K562 (cell line): ENCODE data around the gene TAF15. TPM values are rescaled to one million over a fixed set of nuclear protein-coding genes. Genes with fewer than 3 reads are reported as not detected.

Source experiments
- ATAC-seq: fragments of 200-7000 bp; cut with Tn5 transposase; 3 replicates; pipeline ENCODE4 v1.9.1; 2020; ENCODE audit warnings: moderate library complexity
- BruUV-seq: library from RNA; stranded (reverse); fragments of 400-500 nt; replicated peaks from 2 replicates; lab custom pipeline; 2021; lab: Mats Ljungman, UMichigan
- CTCF ChIA-PET: fragments of 300-600 bp; formaldehyde crosslinking; extraction: SDS; loops from one replicate; lab custom pipeline; 2021; ENCODE audit warnings: low intra/inter-chr PET ratio; lab: Yijun Ruan, JAX
- POLR2A ChIA-PET: fragments of 300-600, 350-650 bp; sonication (Branson Sonifier 250); formaldehyde crosslinking; extraction: SDS; loops from one replicate; lab custom pipeline; 2021; ENCODE audit warnings: antibody characterized with exemption, inconsistent platforms; lab: Yijun Ruan, JAX
- DNase-seq, 4 experiments: peaks; one replicate each; pipeline versions ENCODE4 v3.0.0 to v3.0.0-alpha.2; 2011 to 2018; ENCODE audit warnings: low spot score in 3 of 4, mixed read lengths in 3 of 4; ENCODE audit errors: extremely low read depth in 1 of 4
- FAIRE-seq: peaks from 2 replicates; lab custom pipeline; 2011; peaks lifted over from hg19 to GRCh38; lab: Jason Lieb, UNC
- H2AFZ ChIP-seq: 2 replicates; pipeline ENCODE4 v1.6.0; 2011; ENCODE audit warnings: low read depth, low read length, control low read depth, inconsistent platforms
- H3K27ac ChIP-seq: fragments of 200-600 bp; 3 replicates; pipeline ENCODE4 v1.8.0; 2011; ENCODE audit warnings: low read depth, mild to moderate bottlenecking, control low read depth, inconsistent platforms, low read length, moderate library complexity, mixed read lengths; ENCODE audit errors: extremely low read depth
- H3K27me3 ChIP-seq, 2 experiments: fragments of 300-600 bp in 1 of 2; 2 replicates in 1 of 2; 3 replicates in 1 of 2; pipeline versions ENCODE4 v1.6.0 to v1.8.0; 2011; ENCODE audit warnings: inconsistent platforms in 2 of 2, low read length in 2 of 2, mild to moderate bottlenecking in 1 of 2, mixed read lengths in 1 of 2, moderate library complexity in 1 of 2; ENCODE audit not compliant: control insufficient read depth in 2 of 2, insufficient read depth in 2 of 2
- H3K36me3 ChIP-seq: fragments of 300-600 bp; 3 replicates; pipeline ENCODE4 v1.8.0; 2011; ENCODE audit warnings: mild to moderate bottlenecking, low read length, inconsistent platforms; ENCODE audit not compliant: control insufficient read depth, insufficient read depth
- H3K4me1 ChIP-seq, 2 experiments: fragments of 200-600 bp in 1 of 2; replicated peaks in 1 of 2; 2 replicates in 1 of 2; 3 replicates in 1 of 2; pipeline versions ENCODE4 v1.5.1 to v1.8.0; 2011; ENCODE audit warnings: inconsistent platforms in 2 of 2, low read length in 2 of 2, mild to moderate bottlenecking in 1 of 2, mixed read lengths in 1 of 2, moderate library complexity in 1 of 2; ENCODE audit not compliant: control insufficient read depth in 2 of 2, insufficient read depth in 2 of 2
- H3K4me2 ChIP-seq: 2 replicates; pipeline ENCODE4 v1.6.1; 2011; ENCODE audit warnings: low read length, control low read depth, inconsistent platforms, mixed read lengths; ENCODE audit not compliant: insufficient read depth
- H3K4me3 ChIP-seq: fragments of 200-600 bp; sonication (generic), shearing (Covaris generic); 2 replicates; pipeline ENCODE4 v1.5.1; 2016; ENCODE audit warnings: control low read depth, inconsistent platforms
- H3K79me2 ChIP-seq: fragments of 200-600 bp; 3 replicates; pipeline ENCODE4 v1.8.0; 2011; ENCODE audit warnings: low read length, inconsistent platforms; ENCODE audit not compliant: control insufficient read depth, insufficient read depth
- H3K9ac ChIP-seq, 2 experiments: 2 replicates each; pipeline versions ENCODE4 v1.6.0 to v1.6.1; 2011; ENCODE audit warnings: low read depth in 2 of 2, low read length in 2 of 2, control low read depth in 1 of 2, inconsistent platforms in 1 of 2, mild to moderate bottlenecking in 1 of 2, mixed read lengths in 1 of 2; ENCODE audit not compliant: insufficient read depth in 1 of 2
- H3K9me1 ChIP-seq: one replicate; pipeline ENCODE4 v1.6.0; 2011; ENCODE audit warnings: inconsistent platforms, mild to moderate bottlenecking, low read length, moderate library complexity; ENCODE audit not compliant: control insufficient read depth, insufficient read depth
- H3K9me3 ChIP-seq: replicated peaks from 2 replicates; pipeline ENCODE4 v1.5.1; 2011; ENCODE audit warnings: low read depth, low read length, inconsistent platforms; ENCODE audit not compliant: control insufficient read depth, insufficient read depth
- H4K20me1 ChIP-seq: replicated peaks from 2 replicates; pipeline ENCODE4 v1.6.1; 2011; ENCODE audit warnings: low read length, inconsistent platforms, mixed read lengths; ENCODE audit not compliant: control insufficient read depth, insufficient read depth
- HNRNPH1 ChIP-seq: fragments of 200-400 bp; formaldehyde crosslinking; optimal IDR thresholded peaks from 2 replicates; pipeline ENCODE3; 2017; ENCODE audit warnings: low read depth, mild to moderate bottlenecking, low read length, moderate library complexity
- L3MBTL2 ChIP-seq: fragments of 450-650 bp; IDR thresholded peaks from 2 replicates; pipeline ENCODE4 v1.6.1; 2016; ENCODE audit warnings: mild to moderate bottlenecking, moderate library complexity
- TEAD2 ChIP-seq: fragments of 450-650 bp; IDR thresholded peaks from 2 replicates; pipeline ENCODE4 v1.6.1; 2016; ENCODE audit warnings: missing genetic modification characterization, control low read depth, missing compliant biosample characterization
- WGBS: fragments of 100-300 bp; shearing (Covaris generic); methylation state at CpG from one replicate; pipeline ENCODE4 v1.1.6; 2016; ENCODE audit warnings: low coverage, mixed read lengths; ENCODE audit not compliant: insufficient coverage; ENCODE audit errors: missing lambda C conversion rate; 5-methylcytosine and 5-hydroxymethylcytosine counted together
- in situ Hi-C: fragments of 300-500 bp; cut with MboI; formaldehyde crosslinking; loops from 4 replicates; pipeline ENCODE4 v1.15.0; 2018; ENCODE audit warnings: inconsistent platforms, mixed read lengths
- intact Hi-C: fragments of 100-400 bp; cut with micrococcal nuclease; formaldehyde crosslinking; loops from 2 replicates; pipeline ENCODE4 v1.14.2; 2022
- polyA plus RNA-seq, 8 experiments: library from polyadenylated mRNA; depleted of rRNA in 4 of 8; stranded (reverse) in 5 of 8; unstranded in 3 of 8; fragments of >200 nt; fragmentation: Nextera tagmentation in 2 of 8; fragmentation: Illumina TruSeq in 1 of 8; extraction: Ambion mirVana in 2 of 8; extraction: Trizol in 1 of 8; gene quantifications; 2 replicates each; pipeline versions ENCODE4 v1.2.1 to v1.2.3, GENCODE V29; 2011 to 2014; ENCODE audit warnings: inconsistent platforms in 1 of 8, missing spikeins in 1 of 8
- total RNA-seq, 7 experiments: library from RNA; depleted of rRNA in 6 of 7; stranded (reverse); fragments of >200 nt in 6 of 7; fragmentation: Illumina TruSeq in 2 of 7; extraction: Trizol in 2 of 7; gene quantifications; 2 replicates each; pipeline versions ENCODE4 v1.2.1 to v1.2.3, GENCODE V29; 2011 to 2021; ENCODE audit warnings: low replicate concordance in 1 of 7
- TF ChIP-seq, protein P1 (sequence below): fragments of 450-650 bp; IDR thresholded peaks from 2 replicates; pipeline ENCODE4 v1.6.1; 2016; ENCODE audit warnings: missing biosample characterization, missing genetic modification characterization
- TF ChIP-seq, protein P2 (sequence below), 2 experiments: fragments of 450-650 bp; IDR thresholded peaks; 2 replicates each; pipeline ENCODE4 v1.6.1; 2018; ENCODE audit warnings: mild to moderate bottlenecking in 2 of 2, low read depth in 1 of 2; ENCODE audit not compliant: partially characterized antibody in 2 of 2

The TAF15 gene
- total and polyA plus RNA-seq, 9 of the 15 experiments (the other 6 are each of a cell fraction or from before 2014, with no cell fraction given), result 4.1 to 272 (median 56.8) TPM

DNA sequence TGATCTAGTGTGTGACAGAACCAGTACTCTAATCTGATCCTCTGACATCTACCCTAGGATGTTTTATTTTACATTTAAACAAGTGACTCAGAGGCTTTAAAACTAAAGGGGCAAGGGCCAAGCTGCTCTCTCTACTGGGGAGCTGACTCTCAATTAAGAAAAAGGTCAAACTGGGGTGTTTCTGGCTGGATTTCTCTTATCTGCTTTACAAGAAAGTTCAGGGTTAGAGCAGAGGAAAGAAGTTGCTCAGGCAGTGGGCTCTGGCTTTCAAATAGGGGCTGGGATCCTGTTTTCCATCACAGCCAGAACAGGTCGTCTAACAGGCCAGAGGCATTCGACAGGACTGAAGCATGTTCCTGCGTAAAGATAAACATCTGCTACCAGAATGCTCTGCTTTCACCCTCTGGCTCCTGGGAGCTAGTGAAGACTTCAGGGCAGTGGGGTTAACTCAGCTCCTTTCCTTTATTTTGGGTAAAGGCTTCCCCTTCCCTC lies 22.3 kb upstream of the TAF15 start:
- Histone ChIP-seq H3K27me3 (peaks cover 21 to 40% of the 10 kb centered on the region in 2 experiments; a peak in 4 of 5 replicates), H3K79me2 (no peaks in the 10 kb centered on the region), H3K9ac (no peak overlapping the region), H4K20me1 (no peaks in the 10 kb centered on the region), H3K9me3 (no peaks in the 10 kb centered on the region), H3K4me1 (no peaks in the 10 kb centered on the region; a peak in 1 of 5 replicates), H3K27ac (no peak overlapping the region)
- WGBS, result 0% methylated on average over 3 of the region's 3 CpGs
- BruUV-seq, result no TSS peak
- in situ Hi-C loops, result no loop called here
- POLR2A ChIA-PET, result interaction anchor here (0.7 to 2.4 kb wide), 2 partner anchors 22 to 29 kb away, joined by 3 to 7 read pairs; partner anchors contain the start of gene TAF15
- peak; percentile 70 for ATAC-seq
- TF ChIP-seq, protein P1, sequence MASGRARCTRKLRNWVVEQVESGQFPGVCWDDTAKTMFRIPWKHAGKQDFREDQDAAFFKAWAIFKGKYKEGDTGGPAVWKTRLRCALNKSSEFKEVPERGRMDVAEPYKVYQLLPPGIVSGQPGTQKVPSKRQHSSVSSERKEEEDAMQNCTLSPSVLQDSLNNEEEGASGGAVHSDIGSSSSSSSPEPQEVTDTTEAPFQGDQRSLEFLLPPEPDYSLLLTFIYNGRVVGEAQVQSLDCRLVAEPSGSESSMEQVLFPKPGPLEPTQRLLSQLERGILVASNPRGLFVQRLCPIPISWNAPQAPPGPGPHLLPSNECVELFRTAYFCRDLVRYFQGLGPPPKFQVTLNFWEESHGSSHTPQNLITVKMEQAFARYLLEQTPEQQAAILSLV, result no peak
- TF ChIP-seq, protein P2, sequence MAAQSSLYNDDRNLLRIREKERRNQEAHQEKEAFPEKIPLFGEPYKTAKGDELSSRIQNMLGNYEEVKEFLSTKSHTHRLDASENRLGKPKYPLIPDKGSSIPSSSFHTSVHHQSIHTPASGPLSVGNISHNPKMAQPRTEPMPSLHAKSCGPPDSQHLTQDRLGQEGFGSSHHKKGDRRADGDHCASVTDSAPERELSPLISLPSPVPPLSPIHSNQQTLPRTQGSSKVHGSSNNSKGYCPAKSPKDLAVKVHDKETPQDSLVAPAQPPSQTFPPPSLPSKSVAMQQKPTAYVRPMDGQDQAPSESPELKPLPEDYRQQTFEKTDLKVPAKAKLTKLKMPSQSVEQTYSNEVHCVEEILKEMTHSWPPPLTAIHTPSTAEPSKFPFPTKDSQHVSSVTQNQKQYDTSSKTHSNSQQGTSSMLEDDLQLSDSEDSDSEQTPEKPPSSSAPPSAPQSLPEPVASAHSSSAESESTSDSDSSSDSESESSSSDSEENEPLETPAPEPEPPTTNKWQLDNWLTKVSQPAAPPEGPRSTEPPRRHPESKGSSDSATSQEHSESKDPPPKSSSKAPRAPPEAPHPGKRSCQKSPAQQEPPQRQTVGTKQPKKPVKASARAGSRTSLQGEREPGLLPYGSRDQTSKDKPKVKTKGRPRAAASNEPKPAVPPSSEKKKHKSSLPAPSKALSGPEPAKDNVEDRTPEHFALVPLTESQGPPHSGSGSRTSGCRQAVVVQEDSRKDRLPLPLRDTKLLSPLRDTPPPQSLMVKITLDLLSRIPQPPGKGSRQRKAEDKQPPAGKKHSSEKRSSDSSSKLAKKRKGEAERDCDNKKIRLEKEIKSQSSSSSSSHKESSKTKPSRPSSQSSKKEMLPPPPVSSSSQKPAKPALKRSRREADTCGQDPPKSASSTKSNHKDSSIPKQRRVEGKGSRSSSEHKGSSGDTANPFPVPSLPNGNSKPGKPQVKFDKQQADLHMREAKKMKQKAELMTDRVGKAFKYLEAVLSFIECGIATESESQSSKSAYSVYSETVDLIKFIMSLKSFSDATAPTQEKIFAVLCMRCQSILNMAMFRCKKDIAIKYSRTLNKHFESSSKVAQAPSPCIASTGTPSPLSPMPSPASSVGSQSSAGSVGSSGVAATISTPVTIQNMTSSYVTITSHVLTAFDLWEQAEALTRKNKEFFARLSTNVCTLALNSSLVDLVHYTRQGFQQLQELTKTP (IDR thresholded peaks at IDR 0.05; ENCODE audit: low read depth in 1 of 2, partially characterized antibody in 2 of 2), result peak in 1 of 2 experiments; percentile 58
- peak; percentile 76 for TF ChIP-seq L3MBTL2
- no peak for TF ChIP-seq HNRNPH1
- no peak for TF ChIP-seq TEAD2
- TF ChIP-seq, all 486 proteins: peak for 2
- intact Hi-C loops, result no loop called here
- CTCF ChIA-PET, result no interaction called here
- H3K9me1 ChIP-seq, result no peaks in the 10 kb centered on the region
- FAIRE-seq, result no peak
- no peaks in the 10 kb centered on the region for H3K36me3 ChIP-seq
- no peak for DNase-seq
- H2AFZ ChIP-seq, result no peak overlapping the region
- no peak overlapping the region for H3K4me2 ChIP-seq
- H3K4me3 ChIP-seq, result no peak overlapping the region
